Smooth muscle cell (in vitro differentiated cells): ENCODE measurements around the gene SLC15A1. TPM values are rescaled to one million over a fixed set of nuclear protein-coding genes. Genes with fewer than 3 reads are reported as not detected.

Experiments
- DNase-seq: peaks from one replicate; lab custom pipeline; 2025; ENCODE audit not compliant: unreplicated experiment; lab: John Stamatoyannopoulos, UW
- H2AFZ ChIP-seq: fragments of 200-600 bp; sonication (generic); 2 replicates; pipeline ENCODE4 v1.6.0; 2016; ENCODE audit warnings: antibody characterized with exemption, low read depth, mild to moderate bottlenecking
- H3F3A ChIP-seq: fragments of 200-600 bp; sonication (generic); 2 replicates; pipeline ENCODE4 v1.6.0; 2017; ENCODE audit warnings: antibody characterized with exemption, low read depth
- H3K27ac ChIP-seq: fragments of 200-600 bp; sonication (generic); 2 replicates; pipeline ENCODE4 v1.5.1; 2016; ENCODE audit warnings: low read depth, mild to moderate bottlenecking
- H3K27me3 ChIP-seq: fragments of 200-600 bp; sonication (generic); 2 replicates; pipeline ENCODE4 v1.6.1; 2016; ENCODE audit warnings: low read depth, mild to moderate bottlenecking
- H3K36me3 ChIP-seq: fragments of 200-600 bp; sonication (generic); 2 replicates; pipeline ENCODE4 v1.5.1; 2016; ENCODE audit warnings: low read depth
- H3K4me1 ChIP-seq: fragments of 200-600 bp; sonication (generic); 2 replicates; pipeline ENCODE4 v1.5.1; 2016; ENCODE audit warnings: low read depth
- H3K4me2 ChIP-seq: fragments of 200-600 bp; sonication (generic); 2 replicates; pipeline ENCODE4 v1.6.0; 2016; ENCODE audit warnings: mild to moderate bottlenecking
- H3K4me3 ChIP-seq: fragments of 200-600 bp; sonication (generic); 2 replicates; pipeline ENCODE4 v1.5.1; 2016; ENCODE audit warnings: mild to moderate bottlenecking
- H3K79me2 ChIP-seq: fragments of 200-600 bp; sonication (generic); 2 replicates; pipeline ENCODE4 v1.6.0; 2016; ENCODE audit warnings: low read depth, mild to moderate bottlenecking
- H3K9ac ChIP-seq: fragments of 200-600 bp; sonication (generic); 2 replicates; pipeline ENCODE4 v1.6.0; 2016; ENCODE audit warnings: low read depth
- H3K9me3 ChIP-seq: fragments of 200-600 bp; sonication (generic); replicated peaks from 2 replicates; pipeline ENCODE4 v1.5.1; 2016; ENCODE audit warnings: low read depth
- H4K20me1 ChIP-seq: fragments of 200-600 bp; sonication (generic); 2 replicates; pipeline ENCODE4 v1.6.0; 2016; ENCODE audit warnings: low read depth
- WGBS: methylation state at CpG from one replicate; pipeline ENCODE4 v1.1.7; 2016; ENCODE audit warnings: low lambda C conversion rate; 5-methylcytosine and 5-hydroxymethylcytosine counted together
- polyA plus RNA-seq: library from polyadenylated mRNA; unstranded; fragments of >200 nt; fragmentation: Nextera tagmentation; extraction: Ambion mirVana; gene quantifications from 2 replicates; pipeline ENCODE4 v1.2.1, GENCODE V29; 2016
- total RNA-seq: library from RNA; depleted of rRNA; stranded (reverse); fragments of >200 nt; gene quantifications from 2 replicates; pipeline ENCODE4 v1.2.3, GENCODE V29; 2014
- TF ChIP-seq, protein P1 (sequence below): fragments of 200-600 bp; sonication (generic); IDR thresholded peaks from 2 replicates; pipeline ENCODE4 v1.5.1; 2017; ENCODE audit warnings: borderline replicate concordance, mild to moderate bottlenecking, antibody characterized with exemption; ENCODE audit not compliant: insufficient read depth, poor library complexity, severe bottlenecking

SLC15A1 gene
- total and polyA plus RNA-seq, 2 experiments from 2014 or later = 0.13 to 0.31 TPM

DNA sequence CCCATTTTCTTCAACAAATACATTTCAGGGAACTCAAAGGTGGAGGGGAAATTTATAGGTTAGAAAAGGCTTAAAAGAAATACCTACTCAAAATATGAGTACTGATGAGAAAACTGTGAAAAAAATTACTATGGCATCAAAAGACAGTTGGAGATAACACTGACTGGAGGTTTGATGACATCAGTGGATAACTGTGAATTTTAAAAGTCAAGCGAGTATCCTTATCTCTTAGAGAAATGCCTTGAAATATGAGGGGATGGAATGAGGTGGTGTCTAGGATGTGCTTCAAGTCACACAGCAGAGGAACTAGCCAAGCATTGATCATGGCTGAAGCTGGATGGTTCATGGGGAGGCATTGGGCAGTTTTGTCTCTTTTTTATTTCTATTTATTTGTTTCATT, 27.2 kb upstream of the SLC15A1 start:
- H4K20me1 ChIP-seq = no peaks in the 10 kb centered on the region
- no peaks in the 10 kb centered on the region for H3K36me3 ChIP-seq
- H3K27me3 ChIP-seq = no peaks in the 10 kb centered on the region
- no peak overlapping the region for H3K4me2 ChIP-seq
- no peaks in the 10 kb centered on the region for H3F3A ChIP-seq
- 51% methylated on average over 1 of the region's 1 CpG for WGBS
- no peak overlapping the region for H3K9ac ChIP-seq
- no peak for DNase-seq
- no peak overlapping the region for H3K4me3 ChIP-seq
- TF ChIP-seq, protein P1, sequence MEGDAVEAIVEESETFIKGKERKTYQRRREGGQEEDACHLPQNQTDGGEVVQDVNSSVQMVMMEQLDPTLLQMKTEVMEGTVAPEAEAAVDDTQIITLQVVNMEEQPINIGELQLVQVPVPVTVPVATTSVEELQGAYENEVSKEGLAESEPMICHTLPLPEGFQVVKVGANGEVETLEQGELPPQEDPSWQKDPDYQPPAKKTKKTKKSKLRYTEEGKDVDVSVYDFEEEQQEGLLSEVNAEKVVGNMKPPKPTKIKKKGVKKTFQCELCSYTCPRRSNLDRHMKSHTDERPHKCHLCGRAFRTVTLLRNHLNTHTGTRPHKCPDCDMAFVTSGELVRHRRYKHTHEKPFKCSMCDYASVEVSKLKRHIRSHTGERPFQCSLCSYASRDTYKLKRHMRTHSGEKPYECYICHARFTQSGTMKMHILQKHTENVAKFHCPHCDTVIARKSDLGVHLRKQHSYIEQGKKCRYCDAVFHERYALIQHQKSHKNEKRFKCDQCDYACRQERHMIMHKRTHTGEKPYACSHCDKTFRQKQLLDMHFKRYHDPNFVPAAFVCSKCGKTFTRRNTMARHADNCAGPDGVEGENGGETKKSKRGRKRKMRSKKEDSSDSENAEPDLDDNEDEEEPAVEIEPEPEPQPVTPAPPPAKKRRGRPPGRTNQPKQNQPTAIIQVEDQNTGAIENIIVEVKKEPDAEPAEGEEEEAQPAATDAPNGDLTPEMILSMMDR = no peak
- no peaks in the 10 kb centered on the region for H3K4me1 ChIP-seq
- H2AFZ ChIP-seq = no peak overlapping the region
- H3K9me3 ChIP-seq = no peaks in the 10 kb centered on the region
- H3K27ac ChIP-seq = no peak overlapping the region
- H3K79me2 ChIP-seq = no peaks in the 10 kb centered on the region

- no peak for DNase-seq
These were observed 26.3 kb upstream of the SLC15A1 start for GRCh38 chr13:98778749-98779148.

DNA sequence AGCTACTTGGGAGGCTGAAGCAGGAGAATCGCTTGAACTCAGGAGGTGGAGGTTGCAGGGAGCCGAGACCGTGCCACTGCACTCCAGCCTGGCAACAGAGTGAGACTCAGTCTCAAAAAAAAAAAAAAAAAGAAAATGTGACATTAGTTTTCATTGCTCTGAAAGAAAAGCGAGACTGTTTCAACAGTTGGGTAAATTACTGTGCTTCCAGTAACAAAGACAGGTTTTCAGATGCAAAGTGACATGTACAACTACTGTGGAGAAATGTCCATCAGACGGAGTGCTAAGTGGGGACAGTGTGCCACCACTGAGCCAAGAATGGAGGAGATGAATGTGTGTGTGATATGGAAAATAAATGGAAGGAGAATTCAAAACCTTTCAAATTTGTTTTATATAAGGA, 24.2 kb upstream of the SLC15A1 start:
- no peak overlapping the region for H3K9ac ChIP-seq
- H3F3A ChIP-seq = no peaks in the 10 kb centered on the region
- no peak overlapping the region for H3K4me2 ChIP-seq
- no peaks in the 10 kb centered on the region for H3K36me3 ChIP-seq
- no peaks in the 10 kb centered on the region for H4K20me1 ChIP-seq
- H3K4me1 ChIP-seq = no peaks in the 10 kb centered on the region
- no peak overlapping the region for H2AFZ ChIP-seq
- H3K27me3 ChIP-seq = no peaks in the 10 kb centered on the region
- H3K4me3 ChIP-seq = no peak overlapping the region
- TF ChIP-seq, protein P1 = no peak
- 84% methylated on average over 5 of the region's 5 CpGs for WGBS
- no peak for DNase-seq
- H3K79me2 ChIP-seq = no peaks in the 10 kb centered on the region
- no peaks in the 10 kb centered on the region for H3K9me3 ChIP-seq
- no peak overlapping the region for H3K27ac ChIP-seq

More at GRCh38 chr13:98778749-98779148, 26.3 kb upstream of the SLC15A1 start:
- WGBS = 73% methylated on average over 8 of the region's 8 CpGs
- no peaks in the 10 kb centered on the region for H3K4me1 ChIP-seq
- H3K27ac ChIP-seq = no peak overlapping the region
- no peak overlapping the region for H3K9ac ChIP-seq
- no peaks in the 10 kb centered on the region for H3K36me3 ChIP-seq
- no peak overlapping the region for H2AFZ ChIP-seq
- H3K9me3 ChIP-seq = no peaks in the 10 kb centered on the region
- H4K20me1 ChIP-seq = no peaks in the 10 kb centered on the region
- H3K4me3 ChIP-seq = no peak overlapping the region
- H3F3A ChIP-seq = no peaks in the 10 kb centered on the region
- TF ChIP-seq, protein P1 = no peak
- no peaks in the 10 kb centered on the region for H3K27me3 ChIP-seq
- no peak overlapping the region for H3K4me2 ChIP-seq
- H3K79me2 ChIP-seq = no peaks in the 10 kb centered on the region

- WGBS = 71% methylated on average over 22 of the region's 22 CpGs
- no peak overlapping the region for H3K4me3 ChIP-seq
- H3K4me2 ChIP-seq = no peak overlapping the region
- no peak overlapping the region for H2AFZ ChIP-seq
- no peaks in the 10 kb centered on the region for H3K36me3 ChIP-seq
- DNase-seq = no peak
- H3K27ac ChIP-seq = no peak overlapping the region
- H3K79me2 ChIP-seq = no peaks in the 10 kb centered on the region
- H3K9me3 ChIP-seq = no peaks in the 10 kb centered on the region
- H3F3A ChIP-seq = no peaks in the 10 kb centered on the region
- H4K20me1 ChIP-seq = no peaks in the 10 kb centered on the region
- no peaks in the 10 kb centered on the region for H3K27me3 ChIP-seq
- TF ChIP-seq, protein P1 = no peak
- no peak overlapping the region for H3K9ac ChIP-seq
- no peaks in the 10 kb centered on the region for H3K4me1 ChIP-seq
These were observed 23.5 kb upstream of the SLC15A1 start for GRCh38 chr13:98775844-98776598.
